ENCODE data around the gene WTAP.
"Not testable (repeated sequence)": the region's sequence is repeated elsewhere in the genome, so short reads cannot be mapped to it uniquely, and the experiment has no call there.

Gene WTAP

DNA sequence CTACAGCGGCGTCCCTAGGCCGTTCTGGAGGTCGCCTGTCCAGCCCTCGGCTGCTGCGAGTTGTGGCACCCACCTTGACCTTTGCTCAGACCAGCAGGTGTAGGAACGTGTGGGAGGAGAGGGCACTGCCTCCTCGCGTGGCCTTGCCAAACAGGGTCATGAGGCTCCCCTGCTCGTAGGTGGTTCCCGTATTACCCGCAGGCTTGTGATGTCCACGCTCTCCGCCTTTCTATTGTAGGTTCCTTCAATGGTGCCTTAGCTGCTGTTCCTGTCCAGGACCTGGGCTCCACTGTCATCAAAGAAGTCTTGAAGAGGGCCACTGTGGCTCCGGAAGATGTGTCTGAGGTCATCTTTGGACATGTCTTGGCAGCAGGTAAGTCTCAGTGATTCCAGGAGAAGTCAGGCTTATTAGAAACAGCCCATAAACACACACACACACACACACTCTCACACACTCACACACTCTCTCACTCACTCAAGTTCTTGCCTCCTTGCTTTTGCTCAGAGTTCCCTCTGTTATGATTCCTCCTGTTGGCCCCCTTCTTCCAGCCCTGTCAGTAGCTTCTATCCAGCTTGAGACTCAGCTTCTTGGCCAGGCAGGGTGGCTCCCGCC, 35.5 kb downstream of the WTAP start:
- no peak for DNase-seq

DNA sequence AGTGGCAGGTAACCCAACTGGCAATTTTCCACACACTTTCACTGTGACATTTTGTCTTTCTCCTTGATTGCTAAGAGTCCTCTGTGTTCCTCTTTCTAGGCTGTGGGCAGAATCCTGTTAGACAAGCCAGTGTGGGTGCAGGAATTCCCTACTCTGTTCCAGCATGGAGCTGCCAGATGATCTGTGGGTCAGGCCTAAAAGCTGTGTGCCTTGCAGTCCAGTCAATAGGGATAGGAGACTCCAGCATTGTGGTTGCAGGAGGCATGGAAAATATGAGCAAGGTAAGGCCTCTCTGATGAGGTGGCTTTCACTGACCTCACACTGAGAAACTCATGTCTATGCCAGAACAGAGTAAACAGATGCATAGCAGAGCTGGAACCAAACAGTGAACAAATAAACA, 39.6 kb downstream of the WTAP start:
- DNase-seq: no peak

DNA sequence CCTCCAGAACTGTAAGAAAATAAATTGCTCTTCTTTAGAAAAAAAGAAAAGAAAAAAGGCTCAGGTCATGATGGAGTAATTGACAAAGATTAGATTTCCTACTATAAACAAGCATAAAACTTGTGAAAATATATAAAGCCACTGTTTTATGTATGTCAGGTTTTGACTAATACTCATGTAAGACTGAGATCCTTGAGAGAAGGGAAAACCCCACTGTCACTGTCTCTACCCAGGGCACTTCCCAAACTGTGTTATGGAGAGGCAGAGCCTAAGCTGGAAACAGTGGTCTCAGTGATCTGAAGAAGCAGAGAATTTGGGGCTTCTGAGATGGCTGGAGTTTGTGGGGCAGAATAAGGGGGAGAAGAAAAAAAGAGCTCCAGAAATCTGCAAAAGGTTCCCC, 42.2 kb downstream of the WTAP start:
- no peak for DNase-seq

DNA sequence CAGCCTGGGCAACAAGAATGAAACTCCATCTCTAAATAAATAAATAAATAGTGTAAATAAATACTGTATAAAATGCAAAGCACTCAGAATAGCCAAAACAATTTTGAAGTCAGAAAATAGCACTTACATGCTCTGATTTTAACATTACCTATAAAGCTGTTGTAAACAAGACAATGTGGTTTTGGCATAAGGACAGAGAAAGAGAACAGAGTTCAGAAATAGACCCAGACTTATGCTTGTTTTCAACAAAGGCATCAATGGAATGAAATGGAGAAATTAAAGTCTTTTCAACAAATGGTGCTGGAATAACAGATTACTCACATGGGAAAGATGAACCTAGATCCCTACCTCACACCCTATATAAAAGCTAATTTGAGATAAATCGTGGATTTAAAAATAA, 44.9 kb downstream of the WTAP start:
- no peak for DNase-seq

DNA sequence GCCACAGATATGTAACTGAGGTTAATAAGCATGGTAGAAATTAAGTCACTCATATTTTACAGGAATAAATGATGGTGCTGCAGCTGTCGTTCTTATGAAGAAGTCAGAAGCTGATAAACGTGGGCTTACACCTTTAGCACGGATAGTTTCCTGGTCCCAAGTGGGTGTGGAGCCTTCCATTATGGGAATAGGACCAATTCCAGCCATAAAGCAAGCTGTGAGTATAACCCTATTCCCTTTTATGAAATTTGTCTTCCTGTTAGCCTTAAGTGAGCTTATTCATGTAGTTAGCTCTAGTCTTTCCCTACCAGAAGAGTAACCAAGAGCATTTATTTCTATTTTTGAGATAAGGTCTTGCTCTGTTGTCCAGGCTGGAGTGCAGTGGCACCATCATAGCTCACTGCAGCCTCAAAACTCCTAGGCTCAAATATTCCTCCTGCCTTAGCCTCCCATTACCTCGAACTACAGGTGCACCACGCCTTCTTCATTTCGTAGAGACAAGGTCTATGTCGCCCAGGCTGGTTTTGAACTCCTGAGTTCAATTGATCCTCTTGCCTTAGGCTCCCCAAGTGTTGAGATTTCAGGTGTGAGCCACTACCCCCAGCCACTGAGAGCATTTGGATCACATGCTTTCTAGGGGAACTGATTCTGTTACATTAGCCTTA, 50.1 kb downstream of the WTAP start:
- no peak for DNase-seq

DNA sequence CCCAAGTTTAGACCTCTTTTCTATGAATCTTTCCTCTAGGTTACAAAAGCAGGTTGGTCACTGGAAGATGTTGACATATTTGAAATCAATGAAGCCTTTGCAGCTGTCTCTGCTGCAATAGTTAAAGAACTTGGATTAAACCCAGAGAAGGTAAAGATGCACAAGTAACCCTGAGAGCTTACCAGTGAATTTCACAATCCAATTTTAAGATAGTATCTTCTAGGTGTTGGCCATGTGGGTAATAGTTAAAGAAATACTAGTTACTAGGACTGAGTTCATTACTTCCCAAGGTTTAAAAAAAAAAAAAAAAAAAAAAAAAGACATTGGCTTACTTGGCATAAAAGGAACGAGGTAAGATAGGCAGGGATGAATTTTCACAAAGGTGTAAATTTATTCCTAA, 50.8 kb downstream of the WTAP start:
- no peak for DNase-seq

DNA sequence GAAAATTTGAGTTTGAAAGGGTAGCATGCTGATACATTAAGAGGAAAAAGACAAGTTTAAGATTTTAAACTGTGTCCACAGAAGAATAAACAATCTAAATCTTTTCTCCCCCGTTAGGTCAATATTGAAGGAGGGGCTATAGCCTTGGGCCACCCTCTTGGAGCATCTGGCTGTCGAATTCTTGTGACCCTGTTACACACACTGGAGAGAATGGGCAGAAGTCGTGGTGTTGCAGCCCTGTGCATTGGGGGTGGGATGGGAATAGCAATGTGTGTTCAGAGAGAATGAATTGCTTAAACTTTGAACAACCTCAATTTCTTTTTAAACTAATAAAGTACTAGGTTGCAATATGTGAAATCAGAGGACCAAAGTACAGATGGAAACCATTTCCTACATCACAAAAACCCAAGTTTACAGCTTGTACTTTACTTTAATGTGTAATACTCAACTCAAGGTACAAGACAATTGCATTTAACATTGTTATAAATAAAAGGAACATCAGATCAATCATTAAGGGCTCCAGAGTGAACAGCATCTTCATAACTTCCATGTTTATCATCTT, 51.3 kb downstream of the WTAP start:
- no peak for DNase-seq

DNA sequence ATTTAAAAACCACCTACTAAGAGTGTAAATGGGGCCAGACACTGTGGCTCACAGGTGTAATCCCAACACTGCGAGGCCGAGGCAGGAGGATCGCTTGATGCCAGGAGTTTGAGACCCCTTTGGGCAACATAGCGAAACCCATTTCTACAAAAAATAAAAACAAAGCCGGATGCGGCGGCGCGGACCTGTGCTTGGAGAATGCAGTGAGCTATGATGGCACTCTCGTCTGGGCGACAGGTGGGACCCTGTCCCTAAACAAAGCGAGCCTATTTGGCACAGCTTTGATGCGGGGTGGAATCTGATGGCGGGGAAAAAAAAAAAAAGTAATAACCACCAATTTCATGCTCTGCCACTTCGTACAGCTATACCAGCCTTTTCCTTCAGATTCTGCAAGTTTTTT, 61.0 kb downstream of the WTAP start:
- DNase-seq: no peak

DNA sequence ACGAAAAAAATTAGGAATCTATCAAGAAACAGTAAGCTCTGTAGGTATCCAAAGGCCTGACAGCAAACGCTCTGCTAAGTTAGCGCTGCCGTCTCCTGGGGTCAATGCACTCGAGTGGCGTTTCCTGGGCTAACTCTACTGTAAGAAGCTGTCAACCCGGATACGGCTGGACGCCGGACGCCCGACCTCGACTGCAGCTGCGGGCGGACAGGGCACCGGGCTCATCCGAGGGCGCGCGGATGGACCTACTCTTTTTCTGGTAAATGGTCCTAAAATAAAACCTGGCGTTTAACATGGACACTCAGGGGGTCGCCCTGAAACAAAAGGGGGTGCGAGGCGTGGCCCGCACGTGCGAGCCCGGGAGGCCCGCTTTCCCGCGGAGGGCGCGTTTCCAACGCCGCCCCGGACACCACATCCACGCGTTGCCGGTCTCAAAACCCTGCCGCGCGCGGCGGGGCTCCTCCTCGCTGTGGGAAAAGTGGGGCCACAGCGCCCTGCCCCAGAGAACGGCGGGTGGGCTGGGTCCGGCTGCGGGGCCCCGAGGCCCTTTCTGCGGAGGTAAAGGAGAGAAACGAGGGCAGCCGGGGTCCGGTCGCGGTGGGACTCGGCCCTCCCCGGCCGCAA, 61.6 kb downstream of the WTAP start:
- DNase-seq: no peak

DNA sequence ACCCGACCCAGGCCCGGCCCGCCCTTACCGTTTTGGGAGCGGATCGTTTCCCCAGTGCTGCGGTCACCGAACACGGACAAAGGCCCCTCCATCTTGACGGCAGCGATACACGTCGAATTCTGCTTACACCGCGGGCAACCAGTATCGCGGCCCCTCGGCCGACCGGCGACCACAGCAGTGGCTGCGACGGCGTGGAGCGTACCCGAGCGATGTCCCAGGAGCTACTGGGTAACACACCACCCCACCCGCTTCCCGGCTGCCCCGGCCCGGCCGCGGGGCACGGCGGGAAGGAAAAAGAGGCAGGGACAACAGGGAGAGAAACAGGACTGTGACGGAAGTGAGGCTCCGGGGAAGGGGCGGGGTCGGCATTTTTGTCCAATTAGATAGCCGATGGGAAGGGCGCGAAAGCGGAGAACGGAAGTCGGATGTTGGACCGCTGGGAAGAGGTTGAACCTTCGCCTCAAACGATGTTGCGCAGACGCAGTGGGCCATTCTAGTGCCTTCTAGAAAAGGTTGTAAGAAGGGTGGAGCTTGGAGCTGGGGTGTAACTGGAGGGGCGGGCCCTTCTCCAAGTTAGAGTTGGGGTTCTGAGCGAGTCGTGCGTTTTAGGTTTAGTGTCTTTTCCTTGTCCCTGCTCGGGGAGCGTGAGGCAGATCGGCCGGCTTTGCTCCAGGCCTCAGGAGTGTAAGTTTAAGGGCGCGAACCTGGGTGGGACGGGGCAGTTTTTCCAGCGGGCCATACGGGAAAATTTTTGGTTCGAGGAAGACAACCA, 62.3 kb downstream of the WTAP start, which contains the start of gene TCP1:
Gene TCP1 (minus strand): TSS at position 226 of the 772 bp plus-strand sequence. CDS start 134 bp downstream, at position 92.
- peak; percentile 99 for DNase-seq

DNA sequence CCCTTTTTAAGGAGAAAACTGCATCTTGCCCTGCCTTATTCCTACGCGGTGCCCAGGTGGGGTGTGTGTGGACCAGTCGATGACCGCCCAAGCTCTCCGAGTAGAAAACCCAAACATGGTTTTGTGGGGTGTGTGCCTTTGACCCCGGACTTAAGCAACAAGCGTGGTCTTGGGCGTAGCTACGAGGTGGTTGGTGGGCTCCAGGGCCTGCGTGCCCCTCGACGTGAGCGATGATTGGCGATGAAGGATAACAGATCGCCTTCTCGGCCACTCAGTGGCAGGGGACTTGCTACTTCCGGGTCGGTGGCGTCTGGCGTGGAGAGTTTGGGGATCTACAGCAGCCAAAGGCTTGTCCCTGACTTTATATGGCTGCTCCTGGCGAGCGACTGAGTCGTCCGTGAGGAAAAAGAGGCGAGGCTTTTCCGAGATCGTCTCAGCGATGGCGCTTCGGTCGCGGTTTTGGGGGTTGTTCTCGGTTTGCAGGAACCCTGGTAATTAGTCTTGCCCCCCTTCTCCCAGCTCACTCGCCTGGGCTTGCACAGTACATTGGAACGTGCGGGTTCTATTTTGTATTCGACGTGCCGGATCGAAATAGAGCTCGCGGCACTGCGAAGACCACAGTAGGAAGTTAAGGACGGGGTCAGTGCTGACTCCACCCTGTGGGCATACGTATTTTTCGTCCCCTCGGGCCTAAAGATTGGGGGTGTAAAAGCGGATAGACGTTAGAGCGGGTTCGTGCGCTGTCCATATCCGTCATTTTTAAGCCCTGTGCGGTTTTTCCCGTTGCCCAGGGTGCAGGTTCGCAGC, 63.0 kb downstream of the WTAP start, which contains the start of gene MRPL18:
Gene MRPL18 (plus strand): TSS at position 319 of the 807 bp plus-strand sequence. CDS start 121 bp downstream, at position 440.
- peak; percentile 97 for DNase-seq

DNA sequence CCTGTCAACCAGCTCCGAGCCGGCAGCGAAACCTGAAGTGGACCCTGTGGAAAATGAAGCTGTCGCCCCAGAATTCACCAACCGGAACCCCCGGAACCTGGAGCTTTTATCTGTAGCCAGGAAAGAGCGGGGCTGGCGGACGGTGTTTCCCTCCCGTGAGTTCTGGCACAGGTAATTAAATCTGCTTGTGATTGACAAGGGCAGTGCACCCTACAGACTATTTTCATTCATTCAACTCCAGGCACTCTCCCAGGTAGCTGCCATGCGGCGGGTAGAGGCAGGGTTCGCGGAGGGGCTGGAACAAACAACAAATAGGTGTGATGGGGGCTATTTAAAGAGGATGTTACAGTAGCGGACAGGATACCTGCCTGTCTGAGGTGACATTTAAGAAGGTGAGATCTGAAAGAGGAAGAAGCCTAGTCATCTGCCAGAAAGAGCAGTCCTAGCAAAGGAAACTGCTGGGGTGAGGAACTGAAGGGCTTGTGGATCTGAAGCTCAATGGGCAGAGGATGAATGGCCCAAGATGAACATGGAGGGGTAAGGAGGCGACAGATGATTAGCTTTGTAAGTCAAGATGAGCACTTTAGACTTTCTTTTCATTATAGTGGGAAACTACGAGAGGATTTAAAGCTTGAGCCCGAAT, 63.8 kb downstream of the WTAP start:
- DNase-seq: no peak

DNA sequence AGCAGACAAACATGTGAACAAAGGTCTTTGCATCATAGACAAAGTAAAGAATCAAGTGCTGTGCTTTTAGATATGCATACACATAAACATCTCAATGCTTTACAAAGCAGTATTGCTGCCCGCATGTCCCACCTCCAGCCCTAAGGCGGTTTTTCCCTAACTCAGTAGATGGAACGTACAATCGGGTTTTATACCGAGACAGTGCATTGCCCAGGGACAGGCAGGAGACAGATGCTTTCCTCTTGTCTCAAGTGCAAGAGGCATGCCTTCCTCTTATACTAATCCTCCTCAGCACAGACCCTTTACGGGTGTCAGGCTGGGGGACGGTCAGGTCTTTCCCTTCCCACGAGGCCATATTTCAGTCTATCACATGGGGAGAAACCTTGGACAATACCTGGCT, 67.7 kb downstream of the WTAP start:
- DNase-seq: not testable (repeated sequence)

DNA sequence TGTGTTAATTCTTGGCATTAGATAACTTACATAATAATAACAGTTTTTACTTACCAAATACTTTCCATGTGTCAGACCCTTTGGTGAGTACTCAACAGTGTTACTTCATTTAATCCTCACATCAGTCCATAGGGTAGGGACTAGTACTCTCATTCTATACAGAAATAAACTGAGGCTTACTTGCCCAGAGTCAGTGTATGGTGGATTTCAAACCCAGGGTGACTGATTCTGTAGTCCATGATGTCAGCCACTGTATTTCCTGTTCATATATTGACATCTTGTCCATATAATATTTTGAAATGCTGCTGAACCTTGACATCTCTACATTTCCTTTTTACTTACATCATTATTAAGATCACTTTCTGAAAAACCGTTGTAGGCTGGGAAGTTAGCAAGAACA, 70.2 kb downstream of the WTAP start:
- DNase-seq: no peak

DNA sequence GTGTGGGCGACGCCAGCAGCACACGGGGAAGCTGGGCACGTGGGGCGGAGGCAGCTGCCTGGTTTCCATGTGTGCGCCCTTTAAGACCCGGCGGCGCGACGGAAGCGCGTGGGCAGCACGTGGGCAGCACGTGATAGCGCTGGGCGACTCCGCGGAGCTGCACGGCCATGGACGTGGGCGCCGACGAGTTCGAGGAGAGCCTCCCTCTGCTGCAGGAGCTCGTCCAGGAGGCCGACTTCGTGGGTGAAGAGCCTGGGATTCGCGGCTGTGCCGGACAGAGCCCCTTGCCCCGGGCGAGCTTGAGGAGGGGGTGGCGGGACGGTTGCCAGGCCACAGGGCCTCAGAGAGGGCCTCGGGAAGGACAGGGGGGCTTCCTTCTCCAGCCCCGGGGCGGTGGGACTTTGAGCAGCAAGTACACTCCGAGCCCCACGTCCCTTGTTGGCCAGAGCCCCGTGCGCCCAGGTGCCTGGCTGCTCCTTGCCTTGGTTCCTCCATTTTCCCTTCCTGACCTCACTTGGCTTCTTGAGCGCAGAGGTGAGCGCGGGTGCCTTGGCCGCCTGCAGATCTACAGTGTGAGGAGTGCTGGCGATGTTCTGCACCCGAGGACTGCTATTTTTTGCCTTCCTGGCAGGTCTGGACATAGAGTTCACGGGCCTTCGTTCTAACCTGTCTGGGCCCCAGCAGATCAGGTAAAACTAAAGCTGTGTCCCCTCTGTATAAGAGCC, 73.0 kb downstream of the WTAP start, which contains the start of gene PNLDC1:
Gene PNLDC1 (plus strand): TSS at position 136 of the 725 bp plus-strand sequence. CDS start 32 bp downstream, at position 168.
- no peak for DNase-seq

DNA sequence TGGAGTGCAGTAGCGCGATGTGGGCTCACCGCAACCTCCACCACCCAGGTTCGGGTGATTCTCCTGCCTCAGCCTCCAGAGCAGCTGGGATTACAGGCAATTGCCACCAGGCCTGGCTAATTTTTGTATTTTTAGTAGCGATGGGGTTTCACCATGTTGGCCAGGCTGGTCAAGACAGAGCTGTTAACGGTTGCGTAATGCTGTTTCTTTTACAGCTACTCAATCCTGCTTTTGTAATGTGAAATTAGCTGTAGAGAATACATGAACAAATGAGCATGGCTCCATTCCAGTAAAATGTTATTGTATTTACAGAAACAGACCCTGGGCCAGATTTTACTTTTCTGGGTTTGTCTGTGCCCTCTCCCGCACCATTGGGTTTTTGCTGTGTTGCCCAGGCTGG, 74.6 kb downstream of the WTAP start:
- no peak for DNase-seq

DNA sequence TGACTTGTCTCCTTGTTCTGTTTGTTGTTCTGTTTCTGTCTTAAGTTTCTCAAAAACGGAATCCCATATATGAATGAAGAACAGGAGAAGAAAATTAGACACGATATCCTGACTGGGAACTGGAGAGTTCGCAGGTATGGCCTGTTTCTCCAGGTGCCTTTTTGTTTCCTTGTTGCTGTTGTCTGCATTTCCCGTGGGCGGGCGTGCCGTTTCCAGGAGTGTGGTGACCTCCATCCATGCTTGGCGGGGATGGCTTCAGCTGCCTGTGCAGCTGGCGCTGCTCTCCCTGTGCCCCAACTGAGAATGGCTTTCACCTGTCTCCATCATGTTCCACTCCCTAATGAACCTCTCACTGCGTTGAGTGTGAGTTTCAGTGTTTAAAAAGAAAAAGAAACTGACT, 77.2 kb downstream of the WTAP start:
- DNase-seq: no peak

DNA sequence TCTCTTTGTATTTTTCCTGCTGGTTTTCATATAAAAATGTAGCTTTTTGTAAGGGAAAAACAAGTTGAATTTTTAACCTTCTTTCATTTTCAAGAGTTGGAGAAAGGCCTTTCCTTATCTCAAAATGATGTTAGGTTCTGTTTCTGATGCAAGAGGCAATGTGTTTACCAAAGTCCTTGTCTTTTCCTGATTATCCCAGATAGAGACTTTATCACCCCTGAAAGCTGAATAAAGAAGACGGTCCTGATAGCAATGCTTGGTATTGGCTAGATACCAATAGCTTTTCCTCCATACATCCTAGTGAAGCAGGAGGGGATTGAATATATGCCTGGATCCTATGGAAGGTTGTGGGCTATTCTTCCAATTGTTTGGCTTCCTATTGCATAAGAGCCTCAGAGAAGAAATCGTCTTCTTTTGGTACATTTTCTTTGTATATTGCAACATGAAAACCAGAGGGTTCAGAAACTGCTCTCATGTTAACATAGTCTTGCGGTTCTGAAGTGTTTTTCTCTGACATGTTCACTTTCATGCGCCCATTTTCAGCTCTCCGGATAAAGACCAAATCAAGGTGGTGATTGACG, 78.2 kb downstream of the WTAP start:
- no peak for DNase-seq

Data from DMS153 (cell line).